Lower leg skin (tissue), 3 donors: ENCODE results near the gene PM20D1.

Experiments used
- POLR2A ChIP-seq, 2 donors: fragments of 450-650 bp; IDR thresholded peaks; one replicate each; pipeline ENCODE4 v1.6.1; 2016 to 2017; ENCODE audit warnings: antibody characterized with exemption in 2 of 2, mild to moderate bottlenecking in 1 of 2, moderate library complexity in 1 of 2
- TF ChIP-seq, protein P1 (sequence below), 3 donors: fragments of 450-650 bp; IDR thresholded peaks; one replicate each; pipeline ENCODE4 v1.5.1; 2016; ENCODE audit warnings: antibody characterized with exemption in 3 of 3, mild to moderate bottlenecking in 3 of 3, moderate library complexity in 2 of 3

GRCh38 chr1:205824180-205824579 lies 25.8 kb downstream of the PM20D1 start:
- no peak for TF ChIP-seq POLR2A (IDR thresholded peaks at IDR 0.05)
- TF ChIP-seq, protein P1, sequence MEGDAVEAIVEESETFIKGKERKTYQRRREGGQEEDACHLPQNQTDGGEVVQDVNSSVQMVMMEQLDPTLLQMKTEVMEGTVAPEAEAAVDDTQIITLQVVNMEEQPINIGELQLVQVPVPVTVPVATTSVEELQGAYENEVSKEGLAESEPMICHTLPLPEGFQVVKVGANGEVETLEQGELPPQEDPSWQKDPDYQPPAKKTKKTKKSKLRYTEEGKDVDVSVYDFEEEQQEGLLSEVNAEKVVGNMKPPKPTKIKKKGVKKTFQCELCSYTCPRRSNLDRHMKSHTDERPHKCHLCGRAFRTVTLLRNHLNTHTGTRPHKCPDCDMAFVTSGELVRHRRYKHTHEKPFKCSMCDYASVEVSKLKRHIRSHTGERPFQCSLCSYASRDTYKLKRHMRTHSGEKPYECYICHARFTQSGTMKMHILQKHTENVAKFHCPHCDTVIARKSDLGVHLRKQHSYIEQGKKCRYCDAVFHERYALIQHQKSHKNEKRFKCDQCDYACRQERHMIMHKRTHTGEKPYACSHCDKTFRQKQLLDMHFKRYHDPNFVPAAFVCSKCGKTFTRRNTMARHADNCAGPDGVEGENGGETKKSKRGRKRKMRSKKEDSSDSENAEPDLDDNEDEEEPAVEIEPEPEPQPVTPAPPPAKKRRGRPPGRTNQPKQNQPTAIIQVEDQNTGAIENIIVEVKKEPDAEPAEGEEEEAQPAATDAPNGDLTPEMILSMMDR (IDR thresholded peaks at IDR 0.05) = no peak
